GM10266 (cell line): Measurements from ENCODE around the gene HOXC9.

Experiments
- DNase-seq: peaks from one replicate; pipeline ENCODE4 v3.0.0; 2012; ENCODE audit errors: extremely low spot score
- CTCF ChIP-seq: IDR thresholded peaks from 2 replicates; pipeline ENCODE4 v1.5.1; 2012; ENCODE audit warnings: mild to moderate bottlenecking, low read depth; ENCODE audit not compliant: control insufficient read depth, insufficient read depth; ENCODE audit errors: missing control alignments

The HOXC9 gene

GRCh38 chr12:54050482-54050810 lies 50.5 kb downstream of the HOXC9 start:
- no peak for DNase-seq
- no peak for TF ChIP-seq CTCF

- no peak for TF ChIP-seq CTCF
- no peak for DNase-seq
Observed at GRCh38 chr12:54051026-54051842, 51.3 kb downstream of the HOXC9 start.

GRCh38 chr12:54051874-54052437 lies 52.0 kb downstream of the HOXC9 start:
- DNase-seq: no peak

GRCh38 chr12:54052438-54053002 lies 52.6 kb downstream of the HOXC9 start:
- no peak for DNase-seq
- no peak for TF ChIP-seq CTCF

More at GRCh38 chr12:54051874-54052437, 52.0 kb downstream of the HOXC9 start:
- TF ChIP-seq CTCF: no peak
